Natural killer cell (primary cell): Measurements from ENCODE around the gene TSPAN18. TPM values are rescaled to one million over a fixed set of nuclear protein-coding genes. Genes with fewer than 3 reads are reported as not detected.
A peak's percentile ranks its signal among the peaks of the same experiment; 100 is the strongest.

Experiments
- ATAC-seq, 3 donors: fragments of 150-1000 bp in 2 of 3; fragments of 200-7000 bp in 1 of 3; cut with Tn5 transposase; 1 replicate in 1 of 3; 2 replicates in 2 of 3; pipeline ENCODE4 v1.10.0; 2021; ENCODE audit warnings: mild to moderate bottlenecking in 2 of 3, moderate library complexity in 2 of 3
- DNase-seq, 2 donors: peaks; one replicate each; pipeline versions ENCODE4 v3.0.0 to v3.0.0-alpha.2; 2013 to 2021; ENCODE audit warnings: mixed read lengths in 1 of 2
- H3K27ac ChIP-seq: one replicate; pipeline ENCODE4 v1.5.1; 2013; ENCODE audit warnings: mild to moderate bottlenecking, low read length
- H3K27me3 ChIP-seq: one replicate; pipeline ENCODE4 v1.6.1; 2013; ENCODE audit warnings: low read length; ENCODE audit not compliant: control insufficient read depth, insufficient read depth
- H3K36me3 ChIP-seq: one replicate; pipeline ENCODE4 v1.6.1; 2013; ENCODE audit warnings: low read length; ENCODE audit not compliant: control insufficient read depth, insufficient read depth
- H3K4me1 ChIP-seq: one replicate; pipeline ENCODE4 v1.6.1; 2013; ENCODE audit warnings: low read length; ENCODE audit not compliant: control insufficient read depth, insufficient read depth
- H3K4me3 ChIP-seq: one replicate; pipeline ENCODE4 v1.5.1; 2013; ENCODE audit warnings: low read length
- H3K9me3 ChIP-seq: one replicate; pipeline ENCODE4 v1.6.1; 2013; ENCODE audit warnings: low read length; ENCODE audit not compliant: control insufficient read depth, insufficient read depth
- H3K27ac Mint-ChIP-seq, 2 donors: one replicate each; pipeline ENCODE4 v1.8.0; 2022; ENCODE audit warnings: mild to moderate bottlenecking in 2 of 2, mixed read lengths in 2 of 2, moderate library complexity in 1 of 2
- H3K27me3 Mint-ChIP-seq, 2 donors: one replicate each; pipeline ENCODE4 v1.8.0; 2022; ENCODE audit warnings: low read depth in 2 of 2, mixed read lengths in 2 of 2
- H3K36me3 Mint-ChIP-seq: one replicate; pipeline ENCODE4 v1.8.0; 2022; ENCODE audit warnings: mixed read lengths
- H3K4me1 Mint-ChIP-seq, 2 donors: one replicate each; pipeline ENCODE4 v1.8.0; 2022; ENCODE audit warnings: mixed read lengths in 2 of 2
- H3K4me3 Mint-ChIP-seq: one replicate; pipeline ENCODE4 v1.8.0; 2022; ENCODE audit warnings: mild to moderate bottlenecking, moderate library complexity, mixed read lengths
- H3K9me3 Mint-ChIP-seq, 2 donors: one replicate each; pipeline ENCODE4 v1.8.0; 2022; ENCODE audit warnings: mixed read lengths in 2 of 2
- CTCF ChIP-seq: fragments of 200-600 bp; IDR thresholded peaks from one replicate; pipeline ENCODE4 v1.8.0; 2022; ENCODE audit warnings: antibody characterized with exemption
- WGBS: methylation state at CpG from one replicate; pipeline ENCODE4 v1.1.7; 2013; ENCODE audit warnings: missing lambda C conversion rate; ENCODE audit not compliant: insufficient coverage; 5-methylcytosine and 5-hydroxymethylcytosine counted together
- intact Hi-C: fragments of 100-400 bp; cut with micrococcal nuclease; formaldehyde crosslinking; loops from one replicate; pipeline ENCODE4 v1.14.2; 2022
- total RNA-seq, 4 donors: library from RNA; stranded (reverse); fragments of 120-200 nt in 1 of 4; gene quantifications; one replicate each; pipeline versions ENCODE4 v1.2.3 to v1.2.4, GENCODE V29; 2013 to 2022

Gene TSPAN18
- total RNA-seq, 3 donors from 2014 or later (not counting 1 experiment from before 2014, with no cell fraction given), result 1.9 to 2.4 (median 2.3) TPM

- H3K27me3 Mint-ChIP-seq, result peaks cover 16 to 21% of the 10 kb centered on the region in 2 donors
- Histone ChIP-seq H3K27ac (no peak overlapping the region), H3K4me3 (no peak overlapping the region), H3K36me3 (no peaks in the 10 kb centered on the region), H3K27me3 (peaks cover 3% of the 10 kb centered on the region), H3K9me3 (no peaks in the 10 kb centered on the region), H3K4me1 (peaks cover 26% of the 10 kb centered on the region)
- DNase-seq (no peak), ATAC-seq (no peak)
- intact Hi-C loops, result loop anchor here (5.0 kb wide), 3 partner anchors 137 to 627 kb away; no protein-coding TSS in a partner anchor
- TF ChIP-seq CTCF, result no peak
- H3K9me3 Mint-ChIP-seq, result no peaks in the 10 kb centered on the region
- H3K4me1 Mint-ChIP-seq, result peaks cover 0 to 5% of the 10 kb centered on the region in 2 donors
- no peaks in the 10 kb centered on the region for H3K36me3 Mint-ChIP-seq
- WGBS, result 92% methylated on average over 2 of the region's 2 CpGs
- no peak overlapping the region for H3K4me3 Mint-ChIP-seq
- no peak overlapping the region for H3K27ac Mint-ChIP-seq
Observed at GRCh38 chr11:44914105-44914504, 187.3 kb downstream of the TSPAN18 start.

DNA sequence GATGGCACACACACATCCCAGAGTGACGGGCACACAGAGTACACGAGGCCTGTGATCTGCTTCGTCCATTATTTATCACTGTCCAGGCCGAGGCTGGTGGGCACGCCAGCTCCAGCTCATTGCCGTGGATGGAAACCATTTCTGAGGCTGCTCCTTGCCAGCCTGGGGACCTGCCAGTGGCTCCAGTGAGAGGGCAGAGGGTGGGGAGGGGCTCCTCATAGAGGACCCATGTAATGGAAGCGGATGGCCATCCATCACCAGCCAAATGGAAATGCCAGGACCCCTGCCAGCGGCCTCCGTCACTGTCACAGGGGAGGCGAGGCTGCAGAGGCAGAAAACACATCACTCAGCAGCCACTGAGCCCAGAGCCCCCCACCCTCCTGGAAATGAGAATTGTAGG is 188.2 kb downstream of the TSPAN18 start:
- 79% methylated on average over 10 of the region's 10 CpGs for WGBS
- Histone ChIP-seq H3K36me3 (no peaks in the 10 kb centered on the region), H3K4me3 (no peak overlapping the region), H3K9me3 (no peaks in the 10 kb centered on the region), H3K27me3 (peaks cover 3% of the 10 kb centered on the region), H3K27ac (no peak overlapping the region), H3K4me1 (peaks cover 26% of the 10 kb centered on the region)
- TF ChIP-seq CTCF, result no peak
- no peak overlapping the region for H3K4me3 Mint-ChIP-seq
- no peak overlapping the region for H3K27ac Mint-ChIP-seq
- DNase-seq, result no peak
- H3K9me3 Mint-ChIP-seq, result no peaks in the 10 kb centered on the region
- H3K27me3 Mint-ChIP-seq, result peaks cover 16 to 23% of the 10 kb centered on the region in 2 donors
- H3K4me1 Mint-ChIP-seq, result peaks cover 0 to 5% of the 10 kb centered on the region in 2 donors
- ATAC-seq, result no peak
- H3K36me3 Mint-ChIP-seq, result no peaks in the 10 kb centered on the region
- intact Hi-C loops, result no loop called here

DNA sequence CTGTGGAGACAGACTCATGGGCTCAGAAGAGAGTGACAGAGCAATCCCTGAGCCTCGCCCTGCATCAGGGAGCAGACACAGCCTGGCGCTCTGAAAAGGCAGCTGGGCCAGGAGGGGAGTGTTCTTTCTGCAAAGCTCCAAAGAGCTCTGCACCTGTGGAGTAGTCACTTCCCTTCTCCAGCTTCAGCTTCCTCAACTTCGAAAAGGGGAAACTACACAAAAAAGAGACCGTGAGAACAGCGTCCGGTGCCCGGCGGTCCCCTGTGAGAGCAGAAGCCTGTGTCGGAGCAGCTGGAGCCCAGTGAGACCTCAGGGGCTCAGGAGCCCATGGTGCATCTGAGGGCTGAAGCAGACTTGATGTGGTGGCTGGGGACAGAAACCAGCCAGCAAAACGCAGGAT is 188.9 kb downstream of the TSPAN18 start:
- no peaks in the 10 kb centered on the region for H3K9me3 Mint-ChIP-seq
- TF ChIP-seq CTCF, result no peak
- H3K4me1 Mint-ChIP-seq, result peaks cover 0 to 5% of the 10 kb centered on the region in 2 donors
- Histone ChIP-seq H3K36me3 (no peaks in the 10 kb centered on the region), H3K27me3 (peaks cover 3% of the 10 kb centered on the region), H3K27ac (no peak overlapping the region), H3K4me3 (no peak overlapping the region), H3K9me3 (no peaks in the 10 kb centered on the region), H3K4me1 (peaks cover 26% of the 10 kb centered on the region)
- WGBS, result 24% methylated on average over 10 of the region's 10 CpGs
- intact Hi-C loops, result no loop called here
- H3K27ac Mint-ChIP-seq, result no peak overlapping the region
- no peak for DNase-seq
- peaks cover 13 to 21% of the 10 kb centered on the region in 2 donors for H3K27me3 Mint-ChIP-seq
- no peaks in the 10 kb centered on the region for H3K36me3 Mint-ChIP-seq
- H3K4me3 Mint-ChIP-seq, result no peak overlapping the region
- no peak for ATAC-seq

GRCh38 chr11:44916331-44916730 is 189.6 kb downstream of the TSPAN18 start:
- no peak for ATAC-seq

More at GRCh38 chr11:44916331-44916730, 189.6 kb downstream of the TSPAN18 start:
- Mint-ChIP-seq H3K9me3 (no peaks in the 10 kb centered on the region), H3K27me3 (peaks cover 6 to 21% of the 10 kb centered on the region in 2 donors), H3K27ac (no peak overlapping the region), H3K4me3 (no peak overlapping the region), H3K36me3 (no peaks in the 10 kb centered on the region), H3K4me1 (peaks cover 0 to under 1% of the 10 kb centered on the region in 2 donors)
- peaks cover 2% of the 10 kb centered on the region for H3K27me3 ChIP-seq
- intact Hi-C loops, result no loop called here
- H3K4me1 ChIP-seq, result peaks cover 23% of the 10 kb centered on the region
- 49% methylated on average over 8 of the region's 8 CpGs for WGBS
- no peak for TF ChIP-seq CTCF
- peak in 1 of 2 donors; percentile 15 for DNase-seq
- H3K4me3 ChIP-seq, result no peak overlapping the region
- H3K36me3 ChIP-seq, result no peaks in the 10 kb centered on the region
- no peak overlapping the region for H3K27ac ChIP-seq
- no peaks in the 10 kb centered on the region for H3K9me3 ChIP-seq
